SK-N-DZ (cell line): ENCODE measurements around the gene NOA1.
"Not testable (repeated sequence)": the region's sequence is repeated elsewhere in the genome, so short reads cannot be mapped to it uniquely, and the experiment has no call there.

Experiments
- DNase-seq: peaks from one replicate; pipeline ENCODE4 v3.0.0-alpha.2; 2015; ENCODE audit warnings: low spot score
- small RNA-seq, 2 experiments: library from RNA; depleted of rRNA; stranded (forward); fragments of <200 nt; gene quantifications; one replicate each; pipeline ENCODE3, GENCODE V24; 2014

The NOA1 gene

DNA sequence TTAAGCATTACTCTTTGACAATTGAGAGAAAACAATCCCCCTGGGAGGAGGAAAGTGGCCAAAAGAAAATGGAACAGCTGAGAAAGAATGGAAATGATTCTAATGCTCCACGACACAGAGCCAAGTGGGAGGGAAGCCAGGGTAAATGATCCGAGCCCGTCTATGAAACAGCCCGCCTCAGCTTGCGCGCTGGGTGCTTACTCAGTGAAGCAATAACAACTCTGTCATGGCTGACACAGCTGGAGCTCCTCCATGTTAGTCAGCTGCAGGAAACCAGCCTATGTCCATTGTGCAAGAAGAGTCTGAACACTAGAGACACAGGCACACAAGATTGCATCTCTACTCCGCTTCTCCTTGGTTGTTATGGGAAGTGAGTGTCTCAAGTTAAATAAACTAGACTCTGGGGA, 19.3 kb downstream of the NOA1 start:
- no peak for DNase-seq

DNA sequence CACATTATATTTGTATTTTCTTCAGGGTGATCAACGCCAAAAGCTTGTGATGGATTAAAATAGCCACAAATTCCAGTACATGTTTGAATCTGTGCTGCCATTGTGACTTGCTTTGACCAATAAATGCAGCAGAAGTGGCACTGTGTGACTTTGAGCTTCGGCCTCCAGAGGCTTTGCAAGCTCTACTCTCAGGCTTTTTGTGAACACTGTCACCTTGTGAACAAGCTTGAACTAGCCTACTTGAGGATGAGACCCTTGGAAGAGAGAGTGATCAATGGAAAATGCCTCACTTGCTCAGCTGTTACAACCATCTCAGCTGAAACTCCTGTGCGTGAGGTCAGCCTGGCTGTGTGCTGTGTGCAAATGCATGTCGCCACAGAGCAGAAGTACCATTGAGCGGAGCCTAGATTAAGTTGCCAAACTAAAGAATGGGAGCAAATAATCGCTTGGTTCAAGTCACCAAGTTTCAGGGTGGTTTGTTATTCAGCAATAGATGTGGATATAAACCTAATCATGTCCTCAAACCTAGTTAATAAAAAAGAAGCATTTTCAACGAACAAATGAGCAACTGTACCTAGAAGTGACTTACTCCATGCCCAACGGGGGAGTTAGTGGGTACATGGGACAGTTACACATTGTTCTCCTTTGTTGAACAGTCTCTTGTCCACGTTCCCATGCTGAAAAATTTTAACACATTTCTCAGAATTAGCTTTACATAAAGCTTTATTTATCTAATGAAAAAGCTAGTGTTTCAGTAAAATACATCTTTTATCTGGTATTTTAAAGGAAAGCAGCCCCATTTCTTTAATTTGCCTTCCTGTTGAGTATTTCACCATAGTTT, 23.5 kb downstream of the NOA1 start:
- no peak for DNase-seq

- DNase-seq = no peak
Observed at GRCh38 chr4:56941403-56941802, 36.0 kb downstream of the NOA1 start.

DNA sequence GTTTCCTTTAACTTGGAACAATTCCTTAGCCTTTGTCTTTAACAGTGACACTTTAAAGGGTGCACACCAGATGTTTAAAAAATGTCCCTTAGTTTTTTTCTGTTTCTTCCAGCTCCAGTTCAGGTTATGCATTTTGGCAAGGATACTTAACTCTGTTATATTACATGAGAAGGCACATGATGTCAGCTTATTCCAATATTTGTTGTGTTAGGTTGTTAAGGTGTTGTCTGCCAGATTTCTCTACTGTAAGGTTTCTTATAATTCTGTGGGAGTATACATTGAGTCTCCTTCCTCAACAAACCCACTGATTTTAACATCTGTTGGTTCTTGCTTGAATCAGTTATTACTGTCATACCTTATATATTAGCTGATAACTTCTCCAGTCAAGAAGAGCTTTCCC, 36.4 kb downstream of the NOA1 start:
- no peak for DNase-seq

DNA sequence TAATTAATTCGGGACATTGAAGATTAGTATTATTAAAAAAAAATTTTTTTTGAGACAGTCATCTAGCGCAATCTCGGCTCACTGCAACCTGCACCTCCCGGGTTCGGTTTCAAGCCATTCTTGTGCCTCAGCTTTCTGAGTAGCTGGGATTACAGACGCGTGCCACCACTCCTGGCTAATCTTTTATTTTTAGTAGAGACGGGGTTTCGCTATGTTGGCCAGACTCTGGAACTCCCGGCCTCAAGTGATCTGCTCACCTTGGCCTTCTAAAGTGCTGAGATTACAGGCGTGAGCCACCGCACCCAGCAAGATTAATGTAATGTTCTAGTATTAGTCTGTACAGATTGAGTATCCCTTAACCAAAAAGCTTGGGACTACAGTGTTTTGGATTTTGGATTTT, 37.0 kb downstream of the NOA1 start:
- DNase-seq = no peak

GRCh38 chr4:56939826-56940225, 37.6 kb downstream of the NOA1 start:
- DNase-seq = not testable (repeated sequence)

DNA sequence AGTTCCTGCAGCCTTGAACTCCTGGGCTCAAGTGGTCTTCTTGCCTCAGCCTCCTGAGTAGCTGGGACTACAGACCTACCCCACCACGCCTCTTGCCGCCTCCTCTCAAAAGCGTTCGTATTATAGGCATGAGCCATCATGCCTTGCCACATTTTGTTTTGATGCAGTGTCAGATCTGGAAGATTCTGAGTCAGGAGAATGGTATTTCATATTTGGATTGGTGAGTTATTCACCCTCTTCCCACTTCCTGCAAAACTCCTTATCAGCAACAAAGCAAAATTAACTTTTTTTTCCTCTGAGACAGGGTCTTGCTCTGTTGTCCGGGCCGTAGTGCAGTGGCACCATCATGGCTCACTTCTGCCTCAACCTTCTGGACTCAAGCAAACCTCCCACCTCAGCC, 40.1 kb downstream of the NOA1 start:
- no peak for DNase-seq

DNA sequence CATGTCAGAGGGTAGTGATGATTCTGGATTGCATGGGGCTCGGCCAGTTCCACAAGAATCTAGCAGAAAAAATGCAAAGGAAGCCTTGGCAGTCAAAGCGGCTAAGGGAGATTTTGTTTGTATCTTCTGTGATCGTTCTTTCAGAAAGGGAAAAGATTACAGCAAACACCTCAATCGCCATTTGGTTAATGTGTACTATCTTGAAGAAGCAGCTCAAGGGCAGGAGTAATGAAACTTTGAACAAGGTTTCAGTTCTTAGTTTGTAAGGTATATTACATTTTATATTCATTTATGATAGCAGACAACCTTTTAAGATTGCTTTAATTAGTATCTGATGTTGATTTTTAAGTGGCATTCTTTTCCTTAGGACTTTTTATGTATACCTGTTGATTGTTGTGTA, 45.5 kb downstream of the NOA1 start:
- DNase-seq = no peak

DNA sequence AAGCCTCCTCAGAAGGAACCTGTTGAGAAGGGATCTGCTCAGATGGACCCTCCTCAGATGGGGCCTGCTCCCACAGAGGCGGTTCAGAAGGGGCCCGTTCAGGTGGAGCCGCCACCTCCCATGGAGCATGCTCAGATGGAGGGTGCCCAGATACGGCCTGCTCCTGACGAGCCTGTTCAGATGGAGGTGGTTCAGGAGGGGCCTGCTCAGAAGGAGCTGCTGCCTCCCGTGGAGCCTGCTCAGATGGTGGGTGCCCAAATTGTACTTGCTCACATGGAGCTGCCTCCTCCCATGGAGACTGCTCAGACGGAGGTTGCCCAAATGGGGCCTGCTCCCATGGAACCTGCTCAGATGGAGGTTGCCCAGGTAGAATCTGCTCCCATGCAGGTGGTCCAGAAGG, 46.8 kb downstream of the NOA1 start:
- no peak for DNase-seq

DNA sequence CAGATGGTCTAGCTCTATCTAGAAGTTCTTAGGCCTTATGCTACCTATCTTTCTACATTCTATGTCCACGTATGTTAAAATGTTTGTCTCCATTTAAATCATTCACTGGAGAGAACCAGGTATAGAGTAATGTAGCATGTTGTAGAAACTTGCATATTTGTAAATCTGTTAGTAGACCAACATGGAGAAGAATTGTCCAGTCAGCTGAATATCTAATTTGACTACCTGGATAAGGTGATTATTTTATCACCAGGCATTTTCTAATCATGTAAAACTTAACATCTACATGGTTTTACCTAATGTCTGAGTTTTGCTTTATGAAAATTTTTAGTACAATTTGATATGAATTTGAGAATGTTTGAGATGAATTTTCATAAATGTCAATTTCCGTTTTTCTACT, 50.2 kb downstream of the NOA1 start:
- no peak for DNase-seq

DNA sequence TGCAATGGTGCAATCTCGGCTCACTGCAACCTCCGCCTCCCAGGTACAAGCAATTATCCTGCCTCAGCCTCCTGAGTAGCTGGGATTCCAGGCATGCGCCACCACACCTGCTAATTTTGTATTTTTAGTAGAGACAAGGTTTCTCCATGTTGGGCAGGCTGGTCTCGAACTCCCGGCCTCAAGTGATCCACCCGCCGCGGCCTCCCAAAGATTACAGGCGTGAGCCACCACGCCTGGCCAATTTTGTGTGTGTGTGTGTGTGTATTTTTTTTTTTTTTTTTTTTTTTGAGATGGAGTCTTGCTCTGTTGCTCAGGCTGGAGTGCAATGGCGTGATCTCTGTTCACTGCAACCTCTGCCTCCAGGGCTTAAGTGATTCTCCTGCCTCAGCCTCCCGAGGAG, 62.4 kb downstream of the NOA1 start:
- not testable (repeated sequence) for DNase-seq

DNA sequence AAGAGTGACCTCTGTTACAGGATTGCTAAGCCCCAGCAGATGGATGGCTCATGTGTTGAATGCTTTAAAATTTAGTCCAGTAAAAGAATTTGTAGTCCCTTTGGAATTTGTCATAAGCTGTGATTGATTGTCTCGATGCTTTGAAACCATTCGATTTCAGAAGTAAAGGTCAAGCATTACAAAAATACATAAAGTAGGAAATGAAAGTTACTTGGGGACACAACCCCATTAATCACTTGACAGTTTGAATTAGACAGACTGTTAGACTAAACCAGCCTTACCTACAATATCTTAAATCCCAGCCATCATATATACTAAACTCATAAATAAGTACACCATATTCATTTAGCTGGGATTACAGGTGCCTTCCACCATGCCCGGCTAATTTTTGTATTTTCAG, 63.1 kb downstream of the NOA1 start:
- DNase-seq = no peak

Small RNAs within 50 kb of the gene (small RNA-seq; reads per million reads assigned to genes)
- 0 reads per million in 2 experiments for gene RNU6-998P
